Stimulated activated CD4-positive, alpha-beta T cell treated with anti-CD3 and anti-CD28 coated beads, Interleukin-2, amount 100 ng/mL, for 24 hours (primary cell): Measurements from ENCODE around the gene MGST2.
A peak's percentile ranks its signal among the peaks of the same experiment; 100 is the strongest.

ENCODE experiments used
- DNase-seq, 2 donors: peaks; one replicate each; pipeline ENCODE4 v3.0.0-alpha.2; 2020

MGST2 gene

GRCh38 chr4:139712882-139713281 is 47.3 kb downstream of the MGST2 start:
- DNase-seq: no peak

GRCh38 chr4:139715746-139716391 is 50.2 kb downstream of the MGST2 start:
- DNase-seq: no peak

GRCh38 chr4:139718358-139718757 is 52.7 kb downstream of the MGST2 start:
- DNase-seq: no peak

GRCh38 chr4:139718833-139719232 is 53.2 kb downstream of the MGST2 start:
- DNase-seq: no peak

GRCh38 chr4:139719381-139720101 is 53.9 kb downstream of the MGST2 start:
- DNase-seq: no peak

GRCh38 chr4:139720806-139721205 is 55.2 kb downstream of the MGST2 start:
- DNase-seq: no peak

GRCh38 chr4:139721789-139722188 is 56.2 kb downstream of the MGST2 start:
- DNase-seq: no peak

- no peak for DNase-seq
Observed at GRCh38 chr4:139725236-139725635, 59.6 kb downstream of the MGST2 start.

GRCh38 chr4:139726615-139727014 is 61.0 kb downstream of the MGST2 start:
- no peak for DNase-seq

- no peak for DNase-seq
Observed at GRCh38 chr4:139728146-139728545, 62.5 kb downstream of the MGST2 start.

- DNase-seq: no peak
Observed at GRCh38 chr4:139728840-139729239, 63.2 kb downstream of the MGST2 start.

GRCh38 chr4:139732991-139733570 is 67.5 kb downstream of the MGST2 start:
- no peak for DNase-seq

- no peak for DNase-seq
Observed at GRCh38 chr4:139734201-139734874, 68.7 kb downstream of the MGST2 start.

GRCh38 chr4:139734875-139735380 is 69.3 kb downstream of the MGST2 start:
- DNase-seq: peak; percentile 48 to 72

GRCh38 chr4:139735381-139736273 is 70.0 kb downstream of the MGST2 start:
- peak in 1 of 2 donors; percentile 14 for DNase-seq

GRCh38 chr4:139736274-139736660 is 70.6 kb downstream of the MGST2 start:
- peak in 1 of 2 donors; percentile 12 for DNase-seq

GRCh38 chr4:139736661-139737060 is 71.0 kb downstream of the MGST2 start:
- no peak for DNase-seq

- no peak for DNase-seq
Observed at GRCh38 chr4:139738846-139739613, 73.4 kb downstream of the MGST2 start.

GRCh38 chr4:139740121-139740520 is 74.5 kb downstream of the MGST2 start:
- no peak for DNase-seq

- DNase-seq: no peak
Observed at GRCh38 chr4:139740531-139741041, 75.0 kb downstream of the MGST2 start.

GRCh38 chr4:139743027-139743426 is 77.4 kb downstream of the MGST2 start:
- no peak for DNase-seq
